ENCODE data around the gene POFUT2. TPM values are rescaled to one million over a fixed set of nuclear protein-coding genes. Genes with fewer than 3 reads are reported as not detected.

Gene POFUT2
- total and polyA plus RNA-seq, 10 donors = 10.5 to 37.0 (median 26.7) TPM

DNA sequence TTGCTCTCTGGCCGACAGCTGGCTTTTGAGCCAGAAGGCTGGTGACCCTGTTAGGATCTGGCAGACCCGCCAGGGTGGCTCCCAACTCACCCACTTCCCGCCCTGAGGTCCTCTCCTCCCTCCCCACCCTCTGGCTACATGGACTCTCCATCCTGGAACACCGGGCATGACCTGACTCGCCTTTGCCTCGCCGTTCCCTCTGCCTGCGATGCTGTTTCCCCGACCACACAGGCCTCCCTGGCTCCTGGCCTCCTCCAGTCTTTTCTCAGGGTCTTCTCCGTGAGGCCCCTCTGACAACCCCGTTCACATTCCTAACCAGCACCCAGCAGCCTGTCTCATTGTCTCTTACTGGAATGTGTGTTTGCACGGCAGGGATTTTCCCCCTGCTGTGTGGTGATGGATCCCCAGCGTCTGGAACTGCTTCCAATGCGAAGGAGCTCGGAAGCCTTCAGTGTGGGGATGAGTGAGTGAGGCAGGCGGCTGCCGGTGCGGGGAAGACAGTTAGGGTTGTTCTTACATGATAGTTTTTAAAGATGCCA lies 46.0 kb upstream of the POFUT2 start:
- H3K4me1 ChIP-seq = peaks cover 0 to 7% (median 3%) of the 10 kb centered on the region in 6 donors
- TF ChIP-seq, protein P1, sequence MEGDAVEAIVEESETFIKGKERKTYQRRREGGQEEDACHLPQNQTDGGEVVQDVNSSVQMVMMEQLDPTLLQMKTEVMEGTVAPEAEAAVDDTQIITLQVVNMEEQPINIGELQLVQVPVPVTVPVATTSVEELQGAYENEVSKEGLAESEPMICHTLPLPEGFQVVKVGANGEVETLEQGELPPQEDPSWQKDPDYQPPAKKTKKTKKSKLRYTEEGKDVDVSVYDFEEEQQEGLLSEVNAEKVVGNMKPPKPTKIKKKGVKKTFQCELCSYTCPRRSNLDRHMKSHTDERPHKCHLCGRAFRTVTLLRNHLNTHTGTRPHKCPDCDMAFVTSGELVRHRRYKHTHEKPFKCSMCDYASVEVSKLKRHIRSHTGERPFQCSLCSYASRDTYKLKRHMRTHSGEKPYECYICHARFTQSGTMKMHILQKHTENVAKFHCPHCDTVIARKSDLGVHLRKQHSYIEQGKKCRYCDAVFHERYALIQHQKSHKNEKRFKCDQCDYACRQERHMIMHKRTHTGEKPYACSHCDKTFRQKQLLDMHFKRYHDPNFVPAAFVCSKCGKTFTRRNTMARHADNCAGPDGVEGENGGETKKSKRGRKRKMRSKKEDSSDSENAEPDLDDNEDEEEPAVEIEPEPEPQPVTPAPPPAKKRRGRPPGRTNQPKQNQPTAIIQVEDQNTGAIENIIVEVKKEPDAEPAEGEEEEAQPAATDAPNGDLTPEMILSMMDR (IDR thresholded peaks at IDR 0.05 in 8 of 11, conservative IDR thresholded peaks at IDR 0.05 in 3 of 11) = no peak
- TF ChIP-seq POLR2AphosphoS5 (IDR thresholded peaks at IDR 0.05) = no peak
- no peak for TF ChIP-seq POLR2A (IDR thresholded peaks at IDR 0.05)
- no peaks in the 10 kb centered on the region for H3K36me3 ChIP-seq
- WGBS, 5 donors = 78 to 86% (median 85%) methylated on average over 18 of the region's 18 CpGs
- H3K4me3 ChIP-seq = no peak overlapping the region
- peak; percentile 64 for DNase-seq
- no peaks in the 10 kb centered on the region for H3K9me3 ChIP-seq
- intact Hi-C loops (cut with DNase I; ENCODE audit: low total_unique reads) = no loop called here
- peak overlapping the region in 3 of 8 donors; percentile 3 to 13 (median 9) for H3K27ac ChIP-seq
- peaks cover 0 to 21% (median 0%) of the 10 kb centered on the region in 7 donors for H3K27me3 ChIP-seq (replicated peaks in 1 of 7)

DNA sequence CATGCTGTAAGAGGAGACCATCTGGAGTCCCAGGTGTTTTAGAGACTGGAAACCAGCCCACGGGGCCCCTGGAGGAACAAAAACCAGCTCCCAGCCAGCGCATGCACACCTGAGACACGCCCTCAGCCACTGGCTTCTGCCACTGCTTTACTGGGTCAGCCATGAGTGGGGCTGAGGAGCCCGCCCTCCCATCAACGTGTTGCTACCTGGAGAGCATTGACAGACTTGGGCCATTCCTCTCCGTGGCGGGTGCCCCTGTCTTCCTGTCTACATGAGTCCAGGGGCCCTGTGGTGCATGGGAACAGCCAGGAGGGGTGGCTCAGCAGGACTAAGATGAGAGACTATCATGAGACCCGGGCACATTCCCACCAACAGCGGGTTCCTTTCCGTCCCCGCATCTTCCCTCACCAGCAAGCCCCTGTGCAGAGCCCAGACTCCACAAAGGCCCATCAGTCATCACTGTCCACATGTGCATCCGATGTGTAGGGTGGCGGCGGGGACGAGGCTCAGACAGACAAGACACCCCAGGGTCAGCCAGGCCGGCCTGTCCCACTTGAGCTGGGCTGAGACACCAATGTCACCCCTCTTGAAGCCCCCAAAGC lies 45.4 kb upstream of the POFUT2 start:
- peaks cover 0 to 21% (median 0%) of the 10 kb centered on the region in 7 donors for H3K27me3 ChIP-seq (replicated peaks in 1 of 7)
- WGBS, 5 donors = 79 to 91% (median 86%) methylated on average over 7 to 16 of the region's 16 CpGs
- intact Hi-C loops (cut with DNase I; ENCODE audit: low total_unique reads) = no loop called here
- H3K9me3 ChIP-seq = no peaks in the 10 kb centered on the region
- no peak overlapping the region for H3K4me3 ChIP-seq
- DNase-seq = peak; percentile 67
- TF ChIP-seq POLR2AphosphoS5 (IDR thresholded peaks at IDR 0.05) (no peak), POLR2A (IDR thresholded peaks at IDR 0.05) (no peak)
- TF ChIP-seq, protein P1 (IDR thresholded peaks at IDR 0.05 in 8 of 11, conservative IDR thresholded peaks at IDR 0.05 in 3 of 11) = no peak
- peak overlapping the region in 1 of 8 donors; percentile 3 for H3K27ac ChIP-seq
- no peaks in the 10 kb centered on the region for H3K36me3 ChIP-seq
- peaks cover 0 to 7% (median 3%) of the 10 kb centered on the region in 6 donors for H3K4me1 ChIP-seq

DNA sequence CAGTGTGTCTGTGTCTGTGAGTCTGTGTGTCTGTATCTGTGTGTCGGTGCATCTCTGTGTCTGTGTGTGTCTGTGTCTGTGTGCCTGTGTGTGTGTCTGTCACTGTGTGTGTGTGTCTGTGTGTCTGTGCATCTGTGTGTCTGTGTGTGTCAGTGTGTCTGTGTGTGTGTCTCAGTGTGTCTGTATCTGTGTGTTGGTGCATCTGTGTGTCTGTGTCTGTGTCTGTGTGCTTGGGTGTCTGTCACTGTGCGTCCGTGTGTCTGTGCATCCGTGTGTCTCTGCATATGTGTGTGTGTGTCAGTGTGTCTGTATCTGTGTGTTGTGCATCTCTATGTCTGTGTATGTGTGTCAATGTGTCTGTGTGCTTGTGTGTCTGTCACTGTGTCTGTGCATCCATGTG lies 44.7 kb upstream of the POFUT2 start:
- WGBS, 5 donors = 94 to 99% (median 95%) methylated on average over 4 of the region's 4 CpGs
- DNase-seq = peak; percentile 5
- intact Hi-C loops (cut with DNase I; ENCODE audit: low total_unique reads) = no loop called here
- TF ChIP-seq POLR2AphosphoS5 (IDR thresholded peaks at IDR 0.05) (no peak), POLR2A (IDR thresholded peaks at IDR 0.05) (no peak)
- TF ChIP-seq, protein P1 (IDR thresholded peaks at IDR 0.05 in 8 of 11, conservative IDR thresholded peaks at IDR 0.05 in 3 of 11) = no peak
- Histone ChIP-seq H3K36me3 (no peaks in the 10 kb centered on the region), H3K9me3 (no peaks in the 10 kb centered on the region), H3K27me3 (replicated peaks in 1 of 7) (peaks cover 0 to 19% (median 0%) of the 10 kb centered on the region in 7 donors), H3K27ac (no peak overlapping the region), H3K4me3 (no peak overlapping the region), H3K4me1 (peaks cover 0 to 7% (median 3%) of the 10 kb centered on the region in 6 donors)

DNA sequence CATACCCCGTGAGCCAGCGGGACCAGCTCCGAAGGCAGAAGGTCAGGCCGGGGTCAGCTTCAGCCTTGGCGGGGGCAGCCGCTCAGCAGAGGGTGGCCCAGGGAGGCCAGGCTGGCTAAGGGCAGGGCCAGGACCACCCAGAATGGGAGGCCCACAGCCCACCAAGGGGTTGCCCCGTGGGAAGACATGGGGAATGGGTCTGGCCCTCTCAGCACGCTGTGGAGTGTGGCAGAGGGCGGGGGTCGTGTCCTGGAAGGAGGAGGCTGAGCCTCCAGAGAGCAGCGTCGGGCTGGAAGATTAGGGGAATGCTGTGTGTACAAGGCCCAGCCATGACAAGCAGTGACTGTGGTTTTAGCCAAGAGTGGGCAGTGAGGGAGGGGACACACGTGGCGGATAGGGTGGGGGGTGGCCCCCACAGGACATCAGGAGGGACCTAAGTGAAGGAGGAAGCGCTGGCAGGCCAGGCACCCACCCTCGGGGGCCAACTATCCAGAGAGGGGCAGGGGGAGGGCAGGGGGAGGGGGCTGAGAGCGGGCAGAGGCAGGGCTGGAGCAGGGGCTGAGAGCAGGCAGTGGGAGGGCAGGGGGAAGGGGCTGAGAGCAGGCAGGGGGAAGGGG lies 43.9 kb upstream of the POFUT2 start:
- Histone ChIP-seq H3K9me3 (no peaks in the 10 kb centered on the region), H3K36me3 (no peaks in the 10 kb centered on the region), H3K4me3 (no peak overlapping the region), H3K27me3 (replicated peaks in 1 of 7) (peaks cover 0 to 11% (median 0%) of the 10 kb centered on the region in 7 donors), H3K27ac (no peak overlapping the region), H3K4me1 (peaks cover 0 to 7% (median 3%) of the 10 kb centered on the region in 6 donors)
- intact Hi-C loops (cut with DNase I; ENCODE audit: low total_unique reads) = no loop called here
- DNase-seq = peak; percentile 58
- no peak for TF ChIP-seq POLR2A (IDR thresholded peaks at IDR 0.05)
- TF ChIP-seq, protein P1 (IDR thresholded peaks at IDR 0.05 in 8 of 11, conservative IDR thresholded peaks at IDR 0.05 in 3 of 11) = no peak
- WGBS, 5 donors = 69 to 77% (median 74%) methylated on average over 16 to 17 of the region's 17 CpGs
